HG02610 (cell line): ENCODE results near the gene ZNF467.

Source experiments
- ATAC-seq: cut with Tn5 transposase; IDR thresholded peaks from one replicate; pipeline ENCODE4 v1.9.1; 2021; ENCODE audit warnings: mild to moderate bottlenecking, moderate library complexity; ENCODE audit not compliant: unreplicated experiment

The ZNF467 gene

GRCh38 chr7:149716007-149716931 lies 57.1 kb downstream of the ZNF467 start:
- ATAC-seq, result no peak

DNA sequence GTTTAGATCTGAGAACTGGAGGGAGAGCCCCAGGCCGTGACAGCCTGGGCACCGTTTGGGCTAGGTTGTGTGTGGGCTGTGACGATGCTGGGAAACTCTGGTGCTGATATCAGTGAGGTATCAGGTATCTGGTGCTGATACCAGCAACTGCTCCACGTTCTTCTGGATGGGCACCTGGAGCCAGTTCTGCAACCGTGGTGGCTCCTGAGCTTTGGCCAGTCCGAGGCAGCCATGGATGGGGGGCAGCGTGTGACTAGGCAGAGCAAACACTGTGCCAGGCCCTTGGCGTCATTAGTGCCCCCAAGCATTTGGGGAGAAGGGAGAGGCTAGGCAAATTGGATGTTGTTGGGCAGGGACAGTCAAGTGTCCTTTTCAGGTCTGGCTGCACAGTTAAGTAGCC lies 57.9 kb downstream of the ZNF467 start:
- no peak for ATAC-seq

- ATAC-seq, result peak; percentile 15
These were observed 58.4 kb downstream of the ZNF467 start for GRCh38 chr7:149714910-149715471.
